Esophagus muscularis mucosa (tissue), 4 donors: ENCODE data around the gene MMP17.

Experiments
- EP300 ChIP-seq: sonication (generic); formaldehyde crosslinking; IDR thresholded peaks from one replicate; pipeline ENCODE4 v1.6.1; 2017; ENCODE audit warnings: antibody characterized with exemption
- POLR2A ChIP-seq: fragments of 450-650 bp; IDR thresholded peaks from one replicate; pipeline ENCODE4 v1.6.1; 2017; ENCODE audit warnings: antibody characterized with exemption, moderate library complexity, mild to moderate bottlenecking, low read depth
- POLR2AphosphoS5 ChIP-seq, 2 donors: sonication (generic); formaldehyde crosslinking; IDR thresholded peaks; one replicate each; pipeline ENCODE4 v1.6.1; 2017; ENCODE audit warnings: antibody characterized with exemption in 2 of 2
- TF ChIP-seq, protein P1 (sequence below), 3 experiments: fragments of 200-600 bp in 2 of 3; fragments of 450-650 bp in 1 of 3; sonication (generic) in 2 of 3; IDR thresholded peaks; one replicate each; pipeline ENCODE4 v1.5.1; 2017 to 2019; ENCODE audit warnings: antibody characterized with exemption in 3 of 3, mild to moderate bottlenecking in 2 of 3, moderate library complexity in 1 of 3

DNA sequence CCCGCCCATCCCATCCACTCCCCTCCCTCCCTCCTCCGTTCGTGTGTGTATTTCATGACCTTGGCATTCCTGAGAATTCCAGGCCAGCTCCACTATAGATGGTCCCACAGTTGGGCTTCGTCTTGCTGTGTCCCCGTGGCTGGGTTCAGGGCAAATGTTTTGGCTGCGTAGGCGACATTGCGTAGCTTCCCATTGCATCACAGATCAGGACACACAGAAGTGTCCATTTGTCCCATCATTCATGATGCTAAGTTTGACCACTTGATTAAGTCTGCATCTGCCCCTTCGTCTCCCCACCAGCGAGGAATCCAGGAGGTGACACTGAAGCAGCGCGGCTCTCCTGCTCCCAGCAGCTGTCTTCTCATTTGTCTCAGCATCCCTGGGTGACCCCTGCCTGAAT is 38.6 kb upstream of the MMP17 start:
- TF ChIP-seq, protein P1, sequence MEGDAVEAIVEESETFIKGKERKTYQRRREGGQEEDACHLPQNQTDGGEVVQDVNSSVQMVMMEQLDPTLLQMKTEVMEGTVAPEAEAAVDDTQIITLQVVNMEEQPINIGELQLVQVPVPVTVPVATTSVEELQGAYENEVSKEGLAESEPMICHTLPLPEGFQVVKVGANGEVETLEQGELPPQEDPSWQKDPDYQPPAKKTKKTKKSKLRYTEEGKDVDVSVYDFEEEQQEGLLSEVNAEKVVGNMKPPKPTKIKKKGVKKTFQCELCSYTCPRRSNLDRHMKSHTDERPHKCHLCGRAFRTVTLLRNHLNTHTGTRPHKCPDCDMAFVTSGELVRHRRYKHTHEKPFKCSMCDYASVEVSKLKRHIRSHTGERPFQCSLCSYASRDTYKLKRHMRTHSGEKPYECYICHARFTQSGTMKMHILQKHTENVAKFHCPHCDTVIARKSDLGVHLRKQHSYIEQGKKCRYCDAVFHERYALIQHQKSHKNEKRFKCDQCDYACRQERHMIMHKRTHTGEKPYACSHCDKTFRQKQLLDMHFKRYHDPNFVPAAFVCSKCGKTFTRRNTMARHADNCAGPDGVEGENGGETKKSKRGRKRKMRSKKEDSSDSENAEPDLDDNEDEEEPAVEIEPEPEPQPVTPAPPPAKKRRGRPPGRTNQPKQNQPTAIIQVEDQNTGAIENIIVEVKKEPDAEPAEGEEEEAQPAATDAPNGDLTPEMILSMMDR (IDR thresholded peaks at IDR 0.05) = no peak
- TF ChIP-seq POLR2A = no peak
- TF ChIP-seq POLR2AphosphoS5 (IDR thresholded peaks at IDR 0.05) = no peak
- TF ChIP-seq EP300 = no peak
